IMR-90 (cell line): ENCODE measurements around the gene AAMP. TPM values are rescaled to one million over a fixed set of nuclear protein-coding genes. Genes with fewer than 3 reads are reported as not detected.

Experiments
- ATAC-seq: fragments of 200-7000 bp; cut with Tn5 transposase; 2 replicates; pipeline ENCODE4 v1.9.1; 2020; ENCODE audit warnings: low read depth, mild to moderate bottlenecking, moderate library complexity
- BruUV-seq: library from RNA; stranded (reverse); fragments of 400-500 nt; replicated peaks from 2 replicates; lab custom pipeline; 2021; lab: Mats Ljungman, UMichigan
- CTCF ChIA-PET: fragments of 300-600 bp; formaldehyde crosslinking; extraction: SDS; loops from one replicate; lab custom pipeline; 2021; ENCODE audit warnings: antibody characterized with exemption; lab: Yijun Ruan, JAX
- POLR2A ChIA-PET: fragments of 300-600 bp; sonication (Branson Sonifier 250); formaldehyde crosslinking; loops from one replicate; lab custom pipeline; 2022; ENCODE audit warnings: antibody characterized with exemption; ENCODE audit not compliant: unreplicated experiment; lab: Charles Lee
- DNase-seq: peaks from one replicate; pipeline ENCODE4 v3.0.0; 2013
- H2AFZ ChIP-seq: replicated peaks from 2 replicates; pipeline ENCODE3; 2013; ENCODE audit warnings: low read length, mild to moderate bottlenecking; ENCODE audit not compliant: poor library complexity
- H2AK5ac ChIP-seq: 2 replicates; pipeline ENCODE4 v1.6.1; 2013; ENCODE audit warnings: low read depth, low read length, inconsistent platforms
- H2AK9ac ChIP-seq: replicated peaks from 2 replicates; pipeline ENCODE3; 2013; ENCODE audit warnings: mild to moderate bottlenecking, low read depth, low read length, moderate library complexity; ENCODE audit not compliant: poor library complexity
- H2BK120ac ChIP-seq: 2 replicates; pipeline ENCODE4 v1.6.1; 2013; ENCODE audit warnings: low read depth, low read length, inconsistent platforms
- H2BK15ac ChIP-seq: 3 replicates; pipeline ENCODE4 v1.6.1; 2013; ENCODE audit warnings: low read depth, low read length, inconsistent platforms
- H2BK20ac ChIP-seq: 2 replicates; pipeline ENCODE4 v1.6.1; 2013; ENCODE audit warnings: low read depth, mild to moderate bottlenecking, inconsistent platforms, low read length, moderate library complexity
- H2BK5ac ChIP-seq: 2 replicates; pipeline ENCODE4 v1.6.1; 2013; ENCODE audit warnings: mild to moderate bottlenecking, low read depth, low read length, inconsistent platforms; ENCODE audit not compliant: poor library complexity, severe bottlenecking
- H3K14ac ChIP-seq: replicated peaks from 2 replicates; pipeline ENCODE4 v1.6.1; 2013; ENCODE audit warnings: low read depth, low read length, inconsistent platforms
- H3K18ac ChIP-seq: 2 replicates; pipeline ENCODE4 v1.6.1; 2013; ENCODE audit warnings: low read depth, low read length, control low read depth
- H3K23ac ChIP-seq: 2 replicates; pipeline ENCODE4 v1.6.1; 2013; ENCODE audit warnings: low read depth, low read length, inconsistent platforms
- H3K27ac ChIP-seq: 2 replicates; pipeline ENCODE4 v1.5.1; 2013; ENCODE audit warnings: mild to moderate bottlenecking, control low read depth, low read length; ENCODE audit not compliant: insufficient read depth
- H3K27me3 ChIP-seq: 2 replicates; pipeline ENCODE4 v1.6.1; 2013; ENCODE audit warnings: low read length; ENCODE audit not compliant: control insufficient read depth, insufficient read depth
- H3K36me3 ChIP-seq: 2 replicates; pipeline ENCODE4 v1.6.1; 2013; ENCODE audit warnings: low read length, mixed read lengths; ENCODE audit not compliant: control insufficient read depth, insufficient read depth
- H3K4ac ChIP-seq: 2 replicates; pipeline ENCODE4 v1.6.1; 2013; ENCODE audit warnings: low read depth, low read length, inconsistent platforms
- H3K4me1 ChIP-seq: 2 replicates; pipeline ENCODE4 v1.6.1; 2013; ENCODE audit warnings: low read length, mixed read lengths; ENCODE audit not compliant: control insufficient read depth, insufficient read depth
- H3K4me2 ChIP-seq: 2 replicates; pipeline ENCODE4 v1.6.1; 2013; ENCODE audit warnings: low read depth, mild to moderate bottlenecking, control low read depth, low read length, moderate library complexity
- H3K4me3 ChIP-seq: 2 replicates; pipeline ENCODE4 v1.5.1; 2013; ENCODE audit warnings: low read depth, mild to moderate bottlenecking, control low read depth, low read length, moderate library complexity; ENCODE audit not compliant: insufficient read depth
- H3K56ac ChIP-seq: 2 replicates; pipeline ENCODE4 v1.6.1; 2013; ENCODE audit warnings: low read length, inconsistent platforms; ENCODE audit not compliant: insufficient read depth; ENCODE audit errors: extremely low read depth
- H3K79me1 ChIP-seq, 2 experiments: 2 replicates each; pipeline ENCODE4 v1.6.1; 2013; ENCODE audit warnings: low read length in 2 of 2, inconsistent platforms in 1 of 2, low read depth in 1 of 2
- H3K9ac ChIP-seq: 2 replicates; pipeline ENCODE4 v1.6.1; 2013; ENCODE audit warnings: low read depth, low read length, control low read depth
- H3K9me1 ChIP-seq: 2 replicates; pipeline ENCODE4 v1.6.1; 2013; ENCODE audit warnings: low read length, inconsistent platforms; ENCODE audit not compliant: insufficient read depth
- H3K9me3 ChIP-seq: 2 replicates; pipeline ENCODE4 v1.6.1; 2013; ENCODE audit warnings: low read length; ENCODE audit not compliant: control insufficient read depth, insufficient read depth
- H4K20me1 ChIP-seq: 2 replicates; pipeline ENCODE4 v1.6.1; 2013; ENCODE audit warnings: low read length, inconsistent platforms; ENCODE audit not compliant: insufficient read depth
- H4K5ac ChIP-seq: 2 replicates; pipeline ENCODE4 v1.6.1; 2013; ENCODE audit warnings: mild to moderate bottlenecking, low read depth, low read length, control low read depth
- H4K8ac ChIP-seq, 2 experiments: 2 replicates each; pipeline ENCODE4 v1.6.1; 2013; ENCODE audit warnings: low read depth in 2 of 2, low read length in 2 of 2, control low read depth in 1 of 2, inconsistent platforms in 1 of 2
- H4K91ac ChIP-seq: 2 replicates; pipeline ENCODE4 v1.6.1; 2013; ENCODE audit warnings: low read depth, low read length, inconsistent platforms; ENCODE audit not compliant: insufficient read depth
- BHLHE40 ChIP-seq: fragments of 150-350 bp; IDR thresholded peaks from 2 replicates; pipeline ENCODE4 v1.6.1; 2016; ENCODE audit warnings: mild to moderate bottlenecking, low read depth, low read length
- CEBPB ChIP-seq: IDR thresholded peaks from 2 replicates; pipeline ENCODE4 v1.6.1; 2012; ENCODE audit warnings: low read depth, low read length, improper control_type of control experiment
- CHD1 ChIP-seq: IDR thresholded peaks from 2 replicates; pipeline ENCODE4 v1.6.1; 2012; ENCODE audit warnings: low read depth, low read length, improper control_type of control experiment
- CTCF ChIP-seq: conservative IDR thresholded peaks from 2 replicates; pipeline ENCODE4 v1.5.1; 2012; ENCODE audit warnings: mild to moderate bottlenecking, low read depth, low read length, improper control_type of control experiment
- ELK1 ChIP-seq: fragments of 150-350 bp; IDR thresholded peaks from 2 replicates; pipeline ENCODE4 v1.6.1; 2016; ENCODE audit warnings: low read depth, mild to moderate bottlenecking, low read length, moderate library complexity, borderline replicate concordance
- MAZ ChIP-seq: IDR thresholded peaks from 2 replicates; pipeline ENCODE4 v1.6.1; 2012; ENCODE audit warnings: low read depth, mild to moderate bottlenecking, low read length, improper control_type of control experiment, moderate library complexity, borderline replicate concordance
- RAD21 ChIP-seq: IDR thresholded peaks from 2 replicates; pipeline ENCODE4 v1.6.1; 2012; ENCODE audit warnings: low read length, improper control_type of control experiment
- RCOR1 ChIP-seq: IDR thresholded peaks from 2 replicates; pipeline ENCODE4 v1.6.1; 2012; ENCODE audit warnings: mild to moderate bottlenecking, low read length, improper control_type of control experiment; ENCODE audit not compliant: insufficient replicate concordance
- USF2 ChIP-seq: fragments of 150-350 bp; IDR thresholded peaks from 2 replicates; pipeline ENCODE4 v1.6.1; 2017; ENCODE audit warnings: mild to moderate bottlenecking, antibody characterized with exemption, low read length, low read depth
- whole genome bisulfite sequencing, 2 experiments: methylation state at CpG; one replicate each; pipeline versions ENCODE4 v1.1.5 to v1.1.7; 2013; ENCODE audit warnings: missing lambda C conversion rate in 2 of 2; ENCODE audit not compliant: insufficient read length in 1 of 2; ENCODE audit errors: extremely low coverage in 2 of 2; 5-methylcytosine and 5-hydroxymethylcytosine counted together
- dilution Hi-C: fragments of 300-500 bp; cut with HindIII; formaldehyde crosslinking; loops from one replicate; pipeline ENCODE4 v1.14.3; 2018; ENCODE audit warnings: low sequenced_read_pairs; ENCODE audit not compliant: unreplicated experiment
- in situ Hi-C: fragments of 300-500 bp; cut with MboI; formaldehyde crosslinking; loops from 3 replicates; pipeline ENCODE4 v1.14.3; 2019; ENCODE audit warnings: low sequenced_read_pairs, inconsistent platforms, mixed read lengths
- intact Hi-C: fragments of 100-400 bp; cut with micrococcal nuclease; formaldehyde crosslinking; loops from 2 replicates; pipeline ENCODE4 v1.10.0; 2022
- polyA plus RNA-seq, 3 experiments: library from polyadenylated mRNA; depleted of rRNA; stranded (reverse); fragments of >200 nt; gene quantifications; 2 replicates each; pipeline ENCODE4 v1.2.3, GENCODE V29; 2012; ENCODE audit warnings: low replicate concordance in 1 of 3
- total RNA-seq: library from RNA; depleted of rRNA; stranded (reverse); fragments of >200 nt; gene quantifications from 2 replicates; pipeline ENCODE4 v1.2.3, GENCODE V29; 2012

Gene AAMP
- total and polyA plus RNA-seq, 2 of the 4 experiments (the other 2 are of a cell fraction) = 104 to 112 TPM

GRCh38 chr2:218317835-218318234 lies 47.9 kb upstream of the AAMP start:
- no peaks in the 10 kb centered on the region for H4K20me1 ChIP-seq
- no peak overlapping the region for H3K4me3 ChIP-seq
- peaks cover 12% of the 10 kb centered on the region; the same call in 1 of the 2 replicates for H3K9me1 ChIP-seq
- ATAC-seq (no peak), DNase-seq (no peak)
- peaks cover 9% of the 10 kb centered on the region for H3K4me1 ChIP-seq
- ChIA-PET CTCF (no interaction called here), POLR2A (no interaction called here)
- intact Hi-C loops = no loop called here
- dilution Hi-C loops = no loop called here
- BruUV-seq = no TSS peak
- peak overlapping the region; percentile 50 for H2AK9ac ChIP-seq
- no peak overlapping the region for H2BK20ac ChIP-seq
- no peaks in the 10 kb centered on the region for H3K9me3 ChIP-seq
- no peak overlapping the region for H2AK5ac ChIP-seq
- no peak overlapping the region for H4K5ac ChIP-seq
- no peak overlapping the region for H4K8ac ChIP-seq
- in situ Hi-C loops = no loop called here
- no peak overlapping the region for H3K56ac ChIP-seq
- H3K14ac ChIP-seq = no peak overlapping the region
- H3K36me3 ChIP-seq = no peaks in the 10 kb centered on the region
- no peak overlapping the region for H3K27ac ChIP-seq
- H2BK120ac ChIP-seq = no peak overlapping the region
- no peak overlapping the region for H3K4ac ChIP-seq
- TF ChIP-seq RCOR1 (no peak), BHLHE40 (no peak), RAD21 (no peak), MAZ (no peak), USF2 (no peak), ELK1 (no peak), CEBPB (no peak), CHD1 (no peak), CTCF (no peak)
- H3K4me2 ChIP-seq = no peak overlapping the region
- H3K9ac ChIP-seq = no peak overlapping the region
- H3K18ac ChIP-seq = no peak overlapping the region
- no peak overlapping the region for H2BK15ac ChIP-seq
- H2BK5ac ChIP-seq = no peak overlapping the region
- H3K27me3 ChIP-seq = no peaks in the 10 kb centered on the region
- no peaks in the 10 kb centered on the region for H3K79me1 ChIP-seq
- no peak overlapping the region for H2AFZ ChIP-seq
- no peak overlapping the region for H4K91ac ChIP-seq
- 60% methylated on average over 1 of the region's 4 CpGs; no CpG with 5 or more reads in 1 of the 2 experiments for WGBS, 2 experiments
- no peak overlapping the region for H3K23ac ChIP-seq
